GM21526 (cell line): ENCODE results near the gene KTN1.

ENCODE experiments used
- ATAC-seq: cut with Tn5 transposase; IDR thresholded peaks from one replicate; pipeline ENCODE4 v1.9.1; 2021; ENCODE audit warnings: moderate library complexity; ENCODE audit not compliant: unreplicated experiment, low FRiP score

KTN1 gene

GRCh38 chr14:55579724-55580469 is at the start of gene KTN1:
Gene KTN1 (plus strand): TSS chr14:55580207. CDS start chr14:55612049, 31,842 bp downstream.
- ATAC-seq: peak; percentile 67

- ATAC-seq: no peak
These were observed 49.5 kb upstream of the KTN1 start for GRCh38 chr14:55530464-55530863.

- no peak for ATAC-seq
These were observed 47.2 kb upstream of the KTN1 start for GRCh38 chr14:55532645-55533344.

GRCh38 chr14:55533960-55534359 is 46.0 kb upstream of the KTN1 start:
- no peak for ATAC-seq

GRCh38 chr14:55535516-55536203 is 44.3 kb upstream of the KTN1 start:
- ATAC-seq: no peak

- no peak for ATAC-seq
These were observed 43.8 kb upstream of the KTN1 start for GRCh38 chr14:55536204-55536708.

- peak; percentile 61 for ATAC-seq
These were observed 42.2 kb upstream of the KTN1 start for GRCh38 chr14:55537782-55538181.

GRCh38 chr14:55539975-55540374 is 40.0 kb upstream of the KTN1 start:
- ATAC-seq: no peak

- ATAC-seq: no peak
These were observed 38.9 kb upstream of the KTN1 start for GRCh38 chr14:55540847-55541773.

- ATAC-seq: no peak
These were observed 34.2 kb upstream of the KTN1 start for GRCh38 chr14:55545779-55546178.

- ATAC-seq: no peak
These were observed 33.7 kb upstream of the KTN1 start for GRCh38 chr14:55546212-55546874.

- ATAC-seq: no peak
These were observed 32.2 kb upstream of the KTN1 start for GRCh38 chr14:55547650-55548315.

- ATAC-seq: no peak
These were observed 26.2 kb upstream of the KTN1 start for GRCh38 chr14:55553791-55554190.

GRCh38 chr14:55556929-55557623 is 22.9 kb upstream of the KTN1 start:
- ATAC-seq: no peak

- ATAC-seq: no peak
These were observed 17.9 kb upstream of the KTN1 start for GRCh38 chr14:55562135-55562534.

- ATAC-seq: no peak
These were observed 11.4 kb upstream of the KTN1 start for GRCh38 chr14:55568618-55569017.

- ATAC-seq: peak; percentile 78
These were observed 8.7 kb upstream of the KTN1 start for GRCh38 chr14:55571125-55571889.

GRCh38 chr14:55572578-55572977 is 7.4 kb upstream of the KTN1 start:
- ATAC-seq: no peak
